ENCODE results near the gene EPAS1. TPM values are rescaled to one million over a fixed set of nuclear protein-coding genes. Genes with fewer than 3 reads are reported as not detected.
"Not testable (repeated sequence)": the region's sequence is repeated elsewhere in the genome, so short reads cannot be mapped to it uniquely, and the experiment has no call there.

Gene EPAS1
- total and polyA plus RNA-seq, 8 donors = 190 to 962 (median 244) TPM

DNA sequence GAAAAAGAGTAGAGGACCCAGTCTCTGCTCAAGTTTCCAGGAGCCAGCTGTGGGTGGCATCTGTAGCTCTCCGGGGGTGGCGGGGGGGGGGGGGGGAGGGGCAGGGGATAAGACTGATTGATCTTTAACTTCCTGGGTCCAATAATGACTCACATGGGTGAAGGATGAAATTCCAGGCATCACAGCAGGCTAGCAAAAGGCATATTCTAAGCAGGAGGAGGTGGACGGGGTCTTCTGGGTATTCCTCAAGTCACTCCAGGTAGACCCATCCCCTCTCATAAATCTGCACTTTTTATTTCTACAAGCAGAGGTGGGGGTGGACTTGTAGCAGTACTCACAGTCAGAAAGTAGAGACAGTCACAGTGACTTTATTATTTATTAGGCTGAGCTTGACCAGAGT is 96.7 kb downstream of the EPAS1 start:
- Histone ChIP-seq H3K27me3 (no peaks in the 10 kb centered on the region), H3K4me3 (no peak overlapping the region), H3K9me3 (no peaks in the 10 kb centered on the region), H3K36me3 (no peaks in the 10 kb centered on the region), H3K4me1 (peaks cover 0 to 14% of the 10 kb centered on the region in 2 donors), H3K27ac (no peak overlapping the region)
- TF ChIP-seq, protein P1, sequence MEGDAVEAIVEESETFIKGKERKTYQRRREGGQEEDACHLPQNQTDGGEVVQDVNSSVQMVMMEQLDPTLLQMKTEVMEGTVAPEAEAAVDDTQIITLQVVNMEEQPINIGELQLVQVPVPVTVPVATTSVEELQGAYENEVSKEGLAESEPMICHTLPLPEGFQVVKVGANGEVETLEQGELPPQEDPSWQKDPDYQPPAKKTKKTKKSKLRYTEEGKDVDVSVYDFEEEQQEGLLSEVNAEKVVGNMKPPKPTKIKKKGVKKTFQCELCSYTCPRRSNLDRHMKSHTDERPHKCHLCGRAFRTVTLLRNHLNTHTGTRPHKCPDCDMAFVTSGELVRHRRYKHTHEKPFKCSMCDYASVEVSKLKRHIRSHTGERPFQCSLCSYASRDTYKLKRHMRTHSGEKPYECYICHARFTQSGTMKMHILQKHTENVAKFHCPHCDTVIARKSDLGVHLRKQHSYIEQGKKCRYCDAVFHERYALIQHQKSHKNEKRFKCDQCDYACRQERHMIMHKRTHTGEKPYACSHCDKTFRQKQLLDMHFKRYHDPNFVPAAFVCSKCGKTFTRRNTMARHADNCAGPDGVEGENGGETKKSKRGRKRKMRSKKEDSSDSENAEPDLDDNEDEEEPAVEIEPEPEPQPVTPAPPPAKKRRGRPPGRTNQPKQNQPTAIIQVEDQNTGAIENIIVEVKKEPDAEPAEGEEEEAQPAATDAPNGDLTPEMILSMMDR (IDR thresholded peaks at IDR 0.05) = no peak
- intact Hi-C loops (cut with DNase I) = no loop called here
- DNase-seq (no peak), ATAC-seq (no peak)

DNA sequence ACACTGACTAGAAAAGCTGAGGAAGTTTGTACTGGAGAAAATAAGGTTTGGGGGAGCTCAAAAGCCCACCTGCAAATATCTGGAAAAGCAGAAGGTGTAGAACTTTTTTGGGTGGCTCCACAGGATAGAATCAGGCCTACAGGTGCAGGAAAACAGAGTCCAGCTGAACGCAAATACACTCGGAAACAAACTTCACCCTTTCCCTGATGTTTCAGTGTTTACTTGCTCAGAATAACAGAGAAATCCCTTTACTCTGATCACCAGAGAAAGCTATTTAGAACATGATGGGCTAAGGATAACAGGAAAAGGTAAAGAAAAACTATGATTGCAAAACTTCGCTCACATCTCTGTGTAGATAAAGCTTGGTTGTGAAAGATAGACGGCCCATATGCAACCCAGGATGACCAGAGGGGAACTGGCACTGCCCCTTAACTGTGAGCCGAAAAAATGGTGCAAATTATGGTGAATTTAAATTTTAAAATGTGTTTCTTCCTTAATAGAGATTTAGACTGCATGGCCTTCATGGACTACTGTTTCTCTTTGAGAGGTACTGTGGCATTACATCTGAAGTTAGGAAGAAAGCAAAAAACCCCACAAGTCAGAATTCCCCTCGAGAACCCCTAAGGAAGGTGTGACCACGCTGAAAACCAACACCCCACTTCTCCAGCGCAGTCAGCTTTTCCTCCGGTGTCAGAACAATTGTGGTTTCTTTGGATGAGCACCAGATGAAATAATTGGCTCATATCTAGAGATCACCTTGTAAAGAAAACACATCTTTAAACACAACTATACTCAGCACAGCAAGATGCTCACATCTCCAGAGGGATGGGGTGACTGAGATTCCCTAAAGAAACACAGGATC is 97.7 kb downstream of the EPAS1 start:
- no peak for DNase-seq
- Histone ChIP-seq H3K4me3 (no peak overlapping the region), H3K27me3 (no peaks in the 10 kb centered on the region), H3K27ac (no peak overlapping the region), H3K4me1 (peaks cover 0 to 14% of the 10 kb centered on the region in 2 donors), H3K9me3 (no peaks in the 10 kb centered on the region), H3K36me3 (no peaks in the 10 kb centered on the region)
- intact Hi-C loops (cut with DNase I) = no loop called here
- TF ChIP-seq, protein P1 (IDR thresholded peaks at IDR 0.05) = no peak
- no peak for ATAC-seq

DNA sequence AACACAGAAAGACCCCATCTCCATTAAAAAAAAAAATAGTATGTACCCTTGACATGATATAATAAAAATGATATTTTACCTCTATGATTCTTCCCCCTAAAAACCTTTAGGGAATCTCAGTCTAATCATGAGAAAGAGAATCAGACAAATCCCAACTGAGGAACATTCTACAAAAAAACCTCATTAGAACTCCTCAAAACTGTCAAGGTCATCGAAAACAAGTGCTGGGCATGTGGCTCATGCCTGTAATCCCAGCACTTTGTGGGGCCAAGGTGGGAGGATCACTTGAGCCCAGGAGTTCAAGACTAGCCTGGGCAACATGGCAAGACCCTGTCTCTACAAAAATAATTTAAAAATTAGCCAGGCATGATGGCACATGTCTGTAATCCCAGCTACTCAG is 98.5 kb downstream of the EPAS1 start:
- H3K4me1 ChIP-seq = peaks cover 0 to 14% of the 10 kb centered on the region in 2 donors
- H3K36me3 ChIP-seq; H3K9me3 ChIP-seq; H3K27ac ChIP-seq; DNase-seq; intact Hi-C loops (cut with DNase I); H3K4me3 ChIP-seq; H3K27me3 ChIP-seq; ATAC-seq: not testable (repeated sequence)

DNA sequence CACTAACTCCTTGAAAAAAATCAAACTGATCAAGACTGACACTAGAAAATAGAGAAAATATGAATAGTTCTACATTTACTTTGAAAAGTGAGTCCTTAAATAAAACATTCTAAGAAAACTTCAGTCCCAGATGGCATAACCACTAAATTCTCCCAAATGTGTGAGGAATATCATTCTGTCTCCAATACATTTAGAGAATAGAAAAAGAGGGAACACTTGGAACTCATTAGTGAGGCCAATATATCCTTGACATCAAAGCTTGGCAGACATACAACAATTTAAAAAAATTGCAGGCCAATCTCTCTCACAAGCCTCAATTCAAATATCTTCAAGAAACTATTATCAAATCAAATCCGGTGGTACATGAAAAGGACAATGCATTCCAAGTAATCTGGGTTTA is 102.8 kb downstream of the EPAS1 start:
- TF ChIP-seq, protein P1 (IDR thresholded peaks at IDR 0.05) = no peak

DNA sequence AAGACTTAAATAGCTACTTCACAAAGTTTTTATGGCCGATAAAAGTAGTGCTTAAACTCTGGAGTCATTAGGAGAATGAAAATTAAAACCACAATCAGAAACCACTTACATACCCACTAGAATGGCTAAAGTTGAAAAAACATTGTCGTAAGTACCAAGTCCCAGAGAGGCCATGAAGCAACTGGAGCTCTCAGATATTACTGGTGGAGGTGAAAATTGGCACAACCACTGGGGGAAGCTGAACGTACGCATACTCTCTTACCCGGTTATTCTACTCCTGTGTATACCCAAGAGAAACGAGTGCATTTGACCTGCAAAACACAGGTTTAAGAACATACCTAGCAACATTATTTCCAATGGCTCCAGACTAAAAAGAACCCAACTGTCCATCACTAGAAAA is 105.7 kb downstream of the EPAS1 start:
- intact Hi-C loops (cut with DNase I) = no loop called here
- Histone ChIP-seq H3K36me3 (no peaks in the 10 kb centered on the region), H3K4me1 (peaks cover 0 to under 1% of the 10 kb centered on the region in 2 donors), H3K27ac (no peak overlapping the region), H3K27me3 (no peaks in the 10 kb centered on the region), H3K9me3 (no peaks in the 10 kb centered on the region), H3K4me3 (no peak overlapping the region)
- peak; percentile 63 for ATAC-seq
- TF ChIP-seq, protein P1 (IDR thresholded peaks at IDR 0.05) = no peak
- DNase-seq = no peak

More for the DNA sequence above, 102.8 kb downstream of the EPAS1 start:
- Histone ChIP-seq H3K4me3 (no peak overlapping the region), H3K9me3 (no peaks in the 10 kb centered on the region), H3K4me1 (peaks cover 0 to 4% of the 10 kb centered on the region in 2 donors), H3K27me3 (no peaks in the 10 kb centered on the region), H3K27ac (no peak overlapping the region), H3K36me3 (no peaks in the 10 kb centered on the region)
- ATAC-seq (no peak), DNase-seq (no peak)
- intact Hi-C loops (cut with DNase I) = no loop called here
